Neural cell (in vitro differentiated cells): Measurements from ENCODE around the gene RPL35A. TPM values are rescaled to one million over a fixed set of nuclear protein-coding genes. Genes with fewer than 3 reads are reported as not detected.

ENCODE experiments used
- polyA plus RNA-seq: library from polyadenylated mRNA; depleted of rRNA; stranded (reverse); fragments of >200 nt; gene quantifications from 2 replicates; pipeline ENCODE4 v1.2.3, GENCODE V29; 2014
- small RNA-seq, 3 experiments: library from RNA; depleted of rRNA; stranded (forward); fragments of <200 nt; gene quantifications; one replicate each; pipeline ENCODE3, GENCODE V24; 2012

The RPL35A gene
- polyA plus RNA-seq, 1 donor from 2014 or later, result 1,553 TPM

Small RNAs within 50 kb of the gene (small RNA-seq; reads per million reads assigned to genes)
- 0 reads per million in 3 experiments for gene RNU6-621P

Other genes with a start within 250 kb of the RPL35A start
- 16.1 and 22.8 TPM in 2 replicates for gene RUBCN, start 213.3 kb upstream of the RPL35A start, polyA plus RNA-seq
- 74.7 and 87.0 TPM in 2 replicates for gene FYTTD1, start 200.3 kb upstream of the RPL35A start, polyA plus RNA-seq
- gene LRCH3, start 158.9 kb upstream of the RPL35A start, polyA plus RNA-seq, result 36.2 and 41.4 TPM in 2 replicates
- 3.1 and 6.9 TPM in 2 replicates for gene LMLN, start 10.0 kb downstream of the RPL35A start, polyA plus RNA-seq